WTC11 (cell line): ENCODE measurements around the gene MAML3. TPM values are rescaled to one million over a fixed set of nuclear protein-coding genes. Genes with fewer than 3 reads are reported as not detected.
A peak's percentile ranks its signal among the peaks of the same experiment; 100 is the strongest.

Experiments used
- ATAC-seq: fragments of 200-7000 bp; cut with Tn5 transposase; 2 replicates; pipeline ENCODE4 v1.10.0; 2021; ENCODE audit warnings: mild to moderate bottlenecking, moderate library complexity
- CTCF ChIA-PET: fragments of 300-600 bp; sonication (Branson Sonifier 250); formaldehyde crosslinking; loops from one replicate; lab custom pipeline; 2021; ENCODE audit warnings: antibody characterized with exemption; lab: Charles Lee
- POLR2A ChIA-PET: fragments of 350-600 bp; sonication (Branson Sonifier 250); formaldehyde crosslinking; loops from one replicate; lab custom pipeline; 2021; ENCODE audit warnings: antibody characterized with exemption; lab: Charles Lee
- DNase-seq: peaks from one replicate; pipeline ENCODE4 v3.0.0; 2021; ENCODE audit warnings: low spot score
- H3K27ac Mint-ChIP-seq: 2 replicates; pipeline ENCODE4 v1.8.0; 2021; ENCODE audit warnings: mixed read lengths
- H3K27me3 Mint-ChIP-seq: 2 replicates; pipeline ENCODE4 v1.8.0; 2021; ENCODE audit warnings: low read depth, mild to moderate bottlenecking, moderate library complexity, mixed read lengths
- H3K36me3 Mint-ChIP-seq: 2 replicates; pipeline ENCODE4 v1.8.0; 2021; ENCODE audit warnings: mixed read lengths
- H3K4me1 Mint-ChIP-seq: 2 replicates; pipeline ENCODE4 v1.8.0; 2022; ENCODE audit warnings: mixed read lengths
- H3K4me3 Mint-ChIP-seq: 2 replicates; pipeline ENCODE4 v1.8.0; 2021; ENCODE audit warnings: mild to moderate bottlenecking, moderate library complexity, mixed read lengths
- H3K9me3 Mint-ChIP-seq: 2 replicates; pipeline ENCODE4 v1.8.0; 2021; ENCODE audit warnings: mixed read lengths
- AFF4 ChIP-seq: sonication (generic); formaldehyde crosslinking; IDR thresholded peaks from 2 replicates; pipeline ENCODE4 v1.8.1; 2023; ENCODE audit warnings: mild to moderate bottlenecking, missing genetic modification reagents, borderline replicate concordance
- ATF6 ChIP-seq: sonication (generic); formaldehyde crosslinking; IDR thresholded peaks from 2 replicates; pipeline ENCODE4 v1.8.1; 2023; ENCODE audit warnings: mild to moderate bottlenecking, missing genetic modification reagents
- CBFB ChIP-seq: sonication (generic); formaldehyde crosslinking; IDR thresholded peaks from 2 replicates; pipeline ENCODE4 v1.8.1; 2022; ENCODE audit warnings: mild to moderate bottlenecking, low read depth, missing genetic modification reagents
- CREM ChIP-seq: sonication (generic); formaldehyde crosslinking; IDR thresholded peaks from 2 replicates; pipeline ENCODE4 v1.8.1; 2022; ENCODE audit warnings: mild to moderate bottlenecking, missing genetic modification reagents, moderate library complexity
- CTCF ChIP-seq: fragments of 200-600 bp; IDR thresholded peaks from 2 replicates; pipeline ENCODE4 v1.8.0; 2022; ENCODE audit warnings: antibody characterized with exemption
- E2F1 ChIP-seq: sonication (generic); formaldehyde crosslinking; IDR thresholded peaks from 2 replicates; pipeline ENCODE4 v1.8.0; 2022; ENCODE audit warnings: mild to moderate bottlenecking, missing genetic modification reagents
- ELF4 ChIP-seq: sonication (generic); formaldehyde crosslinking; IDR thresholded peaks from 2 replicates; pipeline ENCODE4 v1.8.1; 2022; ENCODE audit warnings: low read depth, mild to moderate bottlenecking, moderate library complexity, missing genetic modification reagents
- FOXK1 ChIP-seq: sonication (generic); formaldehyde crosslinking; IDR thresholded peaks from 2 replicates; pipeline ENCODE4 v1.8.0; 2022; ENCODE audit warnings: mild to moderate bottlenecking, moderate library complexity, missing genetic modification reagents
- FOXP1 ChIP-seq: sonication (generic); formaldehyde crosslinking; IDR thresholded peaks from 2 replicates; pipeline ENCODE4 v1.8.0; 2022; ENCODE audit warnings: missing genetic modification reagents, mild to moderate bottlenecking, moderate library complexity, borderline replicate concordance
- HMGXB4 ChIP-seq: sonication (generic); formaldehyde crosslinking; IDR thresholded peaks from 2 replicates; pipeline ENCODE4 v1.8.1; 2023; ENCODE audit warnings: mild to moderate bottlenecking, moderate library complexity, missing genetic modification reagents
- KAT7 ChIP-seq: sonication (generic); formaldehyde crosslinking; IDR thresholded peaks from 2 replicates; pipeline ENCODE4 v1.8.1; 2023; ENCODE audit warnings: missing genetic modification reagents, mild to moderate bottlenecking, borderline replicate concordance
- NFE2L1 ChIP-seq: sonication (generic); formaldehyde crosslinking; IDR thresholded peaks from 2 replicates; pipeline ENCODE4 v1.8.1; 2023; ENCODE audit warnings: missing genetic modification reagents
- RORB ChIP-seq: fragments of 250-450 bp; sonication (Bioruptor Pico); IDR thresholded peaks from 2 replicates; pipeline ENCODE4 v1.9.0; 2021; ENCODE audit warnings: mild to moderate bottlenecking
- SMAD3 ChIP-seq: sonication (generic); formaldehyde crosslinking; IDR thresholded peaks from 2 replicates; pipeline ENCODE4 v1.8.0; 2022; ENCODE audit warnings: missing genetic modification reagents, mild to moderate bottlenecking, borderline replicate concordance
- USF1 ChIP-seq: sonication (generic); formaldehyde crosslinking; IDR thresholded peaks from 2 replicates; pipeline ENCODE4 v1.8.0; 2022; ENCODE audit warnings: mild to moderate bottlenecking, missing genetic modification reagents
- USF2 ChIP-seq: sonication (generic); formaldehyde crosslinking; IDR thresholded peaks from 2 replicates; pipeline ENCODE4 v1.8.1; 2023; ENCODE audit warnings: mild to moderate bottlenecking, missing genetic modification reagents, moderate library complexity
- ZSCAN18 ChIP-seq: fragments of 250-450 bp; sonication (Bioruptor Pico); IDR thresholded peaks from 2 replicates; pipeline ENCODE4 v2.1.2; 2022; ENCODE audit warnings: mild to moderate bottlenecking, moderate library complexity
- total RNA-seq: library from RNA; stranded (reverse); gene quantifications from 3 replicates; pipeline ENCODE4 v1.2.3, GENCODE V29; 2021

The MAML3 gene
- total RNA-seq, 1 experiment from 2014 or later, result 7.4 TPM

- ChIA-PET CTCF (interaction anchor here (0.7 to 1.4 kb wide), 5 partner anchors 13 to 517 kb away, joined by 3 to 4 read pairs (median 3); no protein-coding TSS in a partner anchor), POLR2A (interaction anchor here (0.9 to 1.1 kb wide), 3 partner anchors 10 to 52 kb away, joined by 3 read pairs; no protein-coding TSS in a partner anchor)
- no peaks in the 10 kb centered on the region for H3K27me3 Mint-ChIP-seq
- DNase-seq (no peak), ATAC-seq (no peak)
- peak overlapping the region; percentile 35; the same call in 1 of the 2 replicates for H3K27ac Mint-ChIP-seq
- H3K4me3 Mint-ChIP-seq, result no peak overlapping the region
- TF ChIP-seq USF2 (CRISPR knock-in tag) (no peak), CBFB (CRISPR knock-in tag) (no peak), CTCF (no peak), FOXP1 (no peak), SMAD3 (no peak), RORB (CRISPR knock-in tag) (no peak)
- TF ChIP-seq, all 79 proteins: peak for 0
- Mint-ChIP-seq H3K9me3 (peaks cover 11% of the 10 kb centered on the region), H3K36me3 (peaks cover 10% of the 10 kb centered on the region), H3K4me1 (peaks cover 25% of the 10 kb centered on the region)
These were observed 344.9 kb downstream of the MAML3 start for GRCh38 chr4:139808808-139809756.

GRCh38 chr4:139808381-139808807, 345.6 kb downstream of the MAML3 start:
- Mint-ChIP-seq H3K36me3 (peaks cover 10% of the 10 kb centered on the region), H3K4me1 (peaks cover 19% of the 10 kb centered on the region), H3K4me3 (no peak overlapping the region), H3K27me3 (no peaks in the 10 kb centered on the region), H3K27ac (no peak overlapping the region), H3K9me3 (peaks cover 11% of the 10 kb centered on the region)
- CTCF ChIA-PET, result interaction anchor here (0.7 to 1.4 kb wide), 5 partner anchors 13 to 518 kb away, joined by 3 to 4 read pairs (median 3); no protein-coding TSS in a partner anchor
- ATAC-seq (no peak), DNase-seq (no peak)
- POLR2A ChIA-PET, result interaction anchor here (0.9 to 1.1 kb wide), 3 partner anchors 11 to 51 kb away, joined by 3 read pairs; no protein-coding TSS in a partner anchor
- TF ChIP-seq CREM (CRISPR knock-in tag) (no peak), USF1 (CRISPR knock-in tag) (no peak), FOXK1 (CRISPR knock-in tag) (no peak), NFE2L1 (no peak), ATF6 (CRISPR knock-in tag) (no peak), E2F1 (CRISPR knock-in tag) (no peak), ZSCAN18 (no peak), KAT7 (CRISPR knock-in tag) (no peak), HMGXB4 (CRISPR knock-in tag) (no peak), AFF4 (CRISPR knock-in tag) (no peak), ELF4 (CRISPR knock-in tag) (no peak)
